ENCODE results near the gene P2RX3. TPM values are rescaled to one million over a fixed set of nuclear protein-coding genes. Genes with fewer than 3 reads are reported as not detected.
A peak's percentile ranks its signal among the peaks of the same experiment; 100 is the strongest.
"Not testable (repeated sequence)": the region's sequence is repeated elsewhere in the genome, so short reads cannot be mapped to it uniquely, and the experiment has no call there.

The P2RX3 gene
- total RNA-seq, 1 experiment from 2014 or later: not detected

DNA sequence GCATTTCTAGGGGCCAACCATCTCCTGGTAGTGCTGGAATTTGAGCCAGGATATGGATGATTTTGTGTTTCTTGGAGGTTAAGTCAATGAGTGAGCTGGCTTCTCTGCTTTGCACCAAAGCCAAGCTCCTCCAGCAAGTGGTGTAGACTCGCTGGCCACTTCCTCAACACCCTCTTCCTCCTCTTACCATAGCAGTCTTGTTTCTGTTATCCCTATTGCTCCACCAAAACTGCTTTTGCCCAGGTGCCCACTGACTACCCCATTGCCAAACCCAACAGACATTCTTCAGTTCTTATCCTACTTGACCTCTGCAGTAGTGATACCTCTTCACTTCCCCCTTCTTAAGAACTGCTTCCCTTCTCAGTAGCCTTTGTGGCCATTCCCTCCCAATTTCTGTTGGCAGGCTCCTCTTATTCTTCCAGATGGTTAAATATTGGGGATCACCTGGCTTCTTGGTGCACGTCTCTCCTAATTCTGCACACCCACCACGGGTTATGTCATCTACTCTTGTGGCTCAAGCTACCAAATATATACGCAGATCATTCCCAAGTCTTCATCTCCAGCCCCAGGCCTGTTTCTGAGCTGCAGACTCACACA, 59.3 kb downstream of the P2RX3 start:
- DNase-seq (ENCODE audit: low spot score): no peak

DNA sequence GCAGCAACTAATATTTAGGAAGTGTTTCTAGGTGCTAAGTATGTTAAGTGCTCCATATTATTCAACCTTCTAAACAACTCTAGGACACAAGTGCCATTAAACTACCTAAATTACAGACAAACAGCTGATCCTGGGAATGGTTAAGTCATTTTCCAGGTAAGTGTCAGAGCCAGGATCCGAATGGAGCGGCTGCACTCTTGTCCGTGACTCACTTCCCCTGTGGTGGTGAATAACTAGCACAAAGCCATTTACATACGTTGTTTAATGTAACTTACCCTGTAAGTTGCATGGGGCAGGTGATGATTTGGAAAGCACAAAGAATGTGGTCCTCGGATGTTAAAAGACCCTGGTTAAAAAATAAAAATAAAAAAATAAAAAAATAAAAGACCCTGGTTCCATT, 61.1 kb downstream of the P2RX3 start:
- peak; percentile 18 for DNase-seq (ENCODE audit: low spot score)

DNA sequence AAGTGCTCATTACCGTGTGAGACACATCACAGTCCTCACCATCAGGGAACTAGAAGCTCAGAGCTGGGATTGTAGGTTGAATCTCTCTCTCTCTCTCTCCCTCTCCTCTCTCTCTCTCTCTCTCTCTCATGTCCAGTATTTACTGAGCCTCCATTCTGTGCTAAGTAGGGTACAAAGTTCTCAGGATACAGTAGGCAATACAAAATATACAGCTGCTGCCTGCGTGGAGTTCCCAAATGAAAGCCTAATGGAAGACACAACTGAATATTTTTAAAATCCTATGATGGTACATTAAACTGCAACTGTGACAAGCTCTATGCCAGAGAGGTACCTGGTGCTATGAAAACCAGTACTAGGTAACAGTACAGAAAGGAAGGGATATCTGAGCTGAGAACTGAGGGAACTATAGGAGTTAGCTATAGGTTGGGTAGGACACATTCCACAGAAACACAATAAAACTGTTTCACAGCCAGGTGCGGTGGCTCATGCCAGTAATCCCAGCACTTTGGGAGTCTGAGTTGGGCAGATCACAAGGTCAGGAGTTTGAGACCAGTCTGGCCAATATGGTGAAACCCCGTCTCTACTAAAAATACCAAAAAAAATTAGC, 61.9 kb downstream of the P2RX3 start:
- no peak for DNase-seq (ENCODE audit: low spot score)

DNA sequence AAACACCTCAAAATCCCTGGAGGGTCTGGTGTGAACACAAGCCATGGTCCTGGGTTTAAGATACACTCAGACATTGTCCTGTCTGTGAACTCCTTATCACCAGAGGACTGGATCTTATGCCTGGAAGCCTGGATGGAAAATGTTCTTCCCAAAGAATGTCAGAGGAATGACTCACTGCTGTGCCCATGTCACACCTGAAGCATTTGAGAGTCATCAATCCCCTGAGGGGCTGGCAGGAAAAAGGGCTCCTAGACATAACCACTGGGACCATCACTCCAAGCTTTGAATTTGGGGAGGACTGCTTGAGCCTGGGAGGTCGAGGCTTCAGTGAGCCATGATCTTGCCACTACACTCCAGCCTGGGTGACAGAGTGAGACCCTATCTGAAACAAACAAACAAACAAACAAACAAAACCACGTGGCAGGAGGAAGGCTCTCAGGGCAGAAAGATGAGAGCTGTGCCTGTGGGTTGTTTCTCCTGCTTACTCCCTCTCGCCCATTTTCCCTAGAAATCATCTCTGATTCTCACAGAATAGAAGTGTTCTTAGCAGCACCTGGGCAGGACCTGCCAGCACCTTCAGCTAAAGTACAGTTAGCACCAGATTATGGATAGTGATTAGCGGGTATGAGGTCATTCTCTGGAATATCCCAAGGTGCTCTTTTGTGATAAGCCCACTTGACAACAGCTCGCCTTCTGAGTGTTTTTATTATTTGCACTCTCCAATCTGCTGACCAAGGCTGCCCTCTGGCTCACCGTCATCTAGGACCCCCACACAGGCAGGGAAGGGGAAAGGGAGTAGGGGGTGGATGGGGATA, 64.2 kb downstream of the P2RX3 start:
- DNase-seq (ENCODE audit: low spot score): peak; percentile 55

DNA sequence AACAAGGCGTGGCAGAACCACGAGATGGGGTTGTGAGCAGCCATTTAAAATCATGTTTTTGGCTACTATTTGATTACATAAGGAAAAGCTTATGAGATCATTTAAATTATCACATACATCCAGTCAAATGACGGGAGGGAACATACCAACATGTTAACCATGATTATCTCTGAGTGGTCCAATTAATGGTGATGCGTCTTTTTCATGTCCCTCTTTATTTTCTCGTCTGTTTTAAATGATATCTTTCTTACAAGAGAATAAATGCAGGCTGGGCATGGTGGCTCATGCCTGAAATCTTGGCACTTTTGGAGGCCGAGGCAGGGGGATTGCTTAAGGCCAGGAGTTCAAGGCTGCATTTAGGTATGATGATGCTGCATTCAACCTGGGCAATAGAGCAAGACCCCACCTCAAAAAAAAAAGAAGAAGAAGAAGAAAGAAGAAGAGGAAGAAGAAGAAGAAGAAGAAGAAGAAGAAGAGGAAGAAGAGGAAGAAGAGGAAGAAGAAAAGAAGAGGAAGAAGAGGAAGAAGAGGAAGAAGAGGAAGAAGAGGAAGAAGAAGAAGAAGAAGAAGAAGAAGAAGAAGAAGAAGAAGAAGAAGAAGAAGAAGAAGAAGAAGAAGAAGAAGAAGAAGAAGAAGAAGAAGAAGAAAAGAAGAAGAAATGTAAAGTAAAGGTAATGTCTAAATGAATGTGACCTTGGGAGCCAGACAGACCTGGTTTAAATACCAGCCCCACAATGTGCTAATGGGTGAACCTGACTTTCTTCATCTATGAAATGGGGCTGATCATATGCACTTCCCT, 65.0 kb downstream of the P2RX3 start:
- not testable (repeated sequence) for DNase-seq (ENCODE audit: low spot score)

DNA sequence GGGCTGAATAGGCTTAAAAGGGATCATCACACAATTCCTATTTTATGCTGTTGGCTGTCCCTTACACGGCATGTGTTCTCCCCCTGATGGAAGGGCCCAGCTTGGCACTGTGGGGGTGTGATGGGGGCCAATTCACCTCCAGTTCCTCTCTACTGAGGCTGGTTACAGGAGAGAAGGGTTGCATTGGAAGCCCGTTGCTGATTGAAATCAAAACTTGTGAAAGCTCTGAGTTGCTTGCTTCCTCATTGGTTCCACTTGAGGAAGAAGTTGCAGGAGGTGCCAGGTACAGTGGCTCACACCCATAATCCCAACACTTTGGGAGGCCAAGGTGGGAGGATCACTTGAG, 65.6 kb downstream of the P2RX3 start:
- DNase-seq (ENCODE audit: low spot score): no peak

DNA sequence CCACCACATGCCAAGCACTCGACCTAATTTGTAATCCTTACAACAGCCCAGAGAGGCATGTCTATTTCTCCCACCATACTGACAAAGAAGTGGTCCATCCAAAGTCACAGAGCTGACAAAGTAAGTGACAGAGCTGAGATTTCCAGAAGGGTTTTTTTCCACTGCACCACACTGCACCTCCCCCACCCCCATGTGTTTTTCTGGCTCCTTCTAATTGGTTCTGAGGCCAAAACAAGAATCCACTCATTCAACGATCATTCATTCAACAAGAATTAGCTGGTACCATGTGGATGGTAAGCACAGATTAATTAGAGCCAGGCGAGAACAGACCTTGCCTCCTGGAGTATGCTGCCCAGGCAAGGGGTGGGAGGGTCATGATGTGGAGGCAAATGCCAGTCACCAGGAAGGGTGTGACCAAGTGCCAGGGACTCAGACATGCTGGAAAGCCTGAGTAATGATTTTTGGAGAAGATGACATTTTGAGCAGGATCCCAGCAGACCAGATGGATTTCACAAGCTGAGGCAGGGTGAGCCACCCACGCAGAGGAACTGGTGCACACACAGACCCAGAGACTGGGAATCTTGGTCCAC, 67.2 kb downstream of the P2RX3 start:
- DNase-seq (ENCODE audit: low spot score): no peak

DNA sequence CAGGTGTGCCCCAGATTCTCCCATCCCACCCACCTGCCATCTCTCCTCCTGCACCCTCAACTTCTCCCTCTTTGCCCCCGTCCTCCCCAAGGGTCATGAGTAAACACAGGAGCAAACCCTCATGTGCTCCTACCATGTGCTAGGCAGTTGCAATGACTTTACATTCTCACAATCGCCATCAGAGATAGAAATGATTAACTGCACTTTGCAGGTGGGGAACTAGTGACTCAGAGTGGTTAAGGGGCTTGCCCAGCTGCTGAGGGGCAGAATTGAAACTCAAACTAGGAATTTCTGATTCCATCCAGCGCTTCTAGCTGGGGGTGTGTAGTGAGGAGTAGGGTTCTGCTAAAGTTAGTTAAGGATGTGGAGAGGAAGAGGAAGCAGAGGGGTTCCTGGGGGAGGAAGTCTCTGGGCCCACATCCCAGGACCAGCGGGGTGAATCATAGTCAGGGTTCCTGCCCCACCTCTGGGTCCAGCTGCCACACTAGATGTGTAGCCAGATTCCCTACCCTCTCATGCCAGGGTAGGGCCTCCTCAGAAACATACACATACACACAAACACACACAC, 68.3 kb downstream of the P2RX3 start:
- DNase-seq (ENCODE audit: low spot score): peak; percentile 72

DNA sequence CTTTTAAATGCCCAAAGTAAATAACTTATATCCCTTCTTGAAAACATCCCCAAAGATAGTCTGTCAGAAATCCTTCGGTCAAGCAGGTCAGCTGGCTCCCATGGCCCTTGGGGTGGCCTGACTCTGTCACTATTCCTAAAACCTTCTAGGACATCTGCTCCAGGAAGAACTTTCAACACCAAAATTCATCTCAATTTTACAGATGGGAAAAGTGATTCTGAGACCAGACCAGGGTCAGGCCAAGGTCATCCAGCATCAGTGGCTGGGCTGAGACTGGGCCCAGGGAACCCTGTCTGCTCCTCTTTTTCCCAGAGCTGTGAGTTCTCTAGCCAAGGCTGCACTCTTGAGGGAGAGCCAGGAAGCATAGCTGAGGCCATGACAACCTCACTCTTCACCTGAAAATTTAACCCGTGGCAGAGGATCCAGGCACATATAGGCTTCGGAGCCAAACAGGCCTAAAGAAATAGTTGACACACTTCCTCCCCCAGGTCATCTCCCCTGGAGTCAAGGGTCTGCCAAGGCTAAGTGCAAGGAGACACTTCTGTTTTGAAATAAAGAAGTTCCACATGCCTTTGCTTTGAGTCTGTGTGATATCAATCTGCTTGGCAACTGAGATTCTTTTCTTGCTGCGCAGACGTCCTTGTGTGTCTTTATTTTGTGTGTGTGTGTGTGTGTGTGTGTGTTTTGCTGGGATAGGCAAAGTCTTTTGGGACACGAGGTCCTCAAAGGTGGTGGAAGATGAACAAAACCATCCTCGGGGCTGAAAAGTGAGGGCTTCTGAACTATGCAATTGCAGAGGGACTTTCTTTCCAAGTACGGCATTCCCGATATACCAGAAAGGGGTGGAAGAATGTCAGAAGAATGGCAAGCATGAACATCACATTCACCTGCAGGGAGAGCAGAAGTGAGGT, 69.1 kb downstream of the P2RX3 start:
- no peak for DNase-seq (ENCODE audit: low spot score)

DNA sequence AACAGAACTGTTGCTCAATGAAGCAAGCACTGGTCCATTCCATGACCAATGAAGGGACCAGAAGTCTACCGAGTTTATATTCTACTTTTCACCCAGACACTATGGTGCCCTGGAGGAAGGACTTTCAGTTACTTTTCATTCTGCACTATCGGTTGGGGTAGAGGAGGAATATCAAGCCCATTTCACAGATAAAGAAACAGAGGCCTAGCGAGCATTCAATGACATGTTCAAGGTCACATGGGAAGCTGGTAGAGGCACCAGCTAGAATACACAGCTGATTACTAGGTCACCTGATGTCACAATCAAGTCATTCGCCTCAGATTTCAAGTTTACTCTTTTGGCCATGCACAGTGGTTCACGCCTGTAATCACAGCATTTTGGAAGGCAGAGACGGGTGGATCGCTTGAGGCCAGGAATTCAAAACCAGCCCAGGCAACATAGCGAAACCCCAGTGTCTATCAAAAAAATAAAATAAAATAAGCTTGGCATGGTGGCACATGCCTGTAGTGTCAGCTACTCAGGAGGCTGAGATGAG, 69.9 kb downstream of the P2RX3 start:
- DNase-seq (ENCODE audit: low spot score): no peak

DNA sequence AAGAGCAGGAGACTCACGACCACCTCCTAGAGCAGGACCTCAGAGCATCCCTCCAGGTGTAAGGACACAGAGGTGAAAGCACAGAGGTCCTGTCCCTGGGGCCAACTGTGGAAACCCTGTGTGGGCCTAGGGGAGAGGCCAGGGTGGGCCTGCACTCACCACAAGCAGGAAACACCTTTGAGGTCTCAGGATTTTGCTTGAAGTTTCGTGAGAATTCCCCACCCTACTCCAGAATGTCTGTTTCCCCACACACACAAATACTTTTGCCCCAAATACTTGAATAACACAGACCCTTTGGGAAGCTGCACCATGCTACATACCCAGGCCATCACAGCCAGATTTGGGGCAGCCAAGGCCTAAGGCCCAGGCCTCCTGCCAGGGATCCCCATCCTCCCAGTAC, 70.6 kb downstream of the P2RX3 start:
- DNase-seq (ENCODE audit: low spot score): no peak

DNA sequence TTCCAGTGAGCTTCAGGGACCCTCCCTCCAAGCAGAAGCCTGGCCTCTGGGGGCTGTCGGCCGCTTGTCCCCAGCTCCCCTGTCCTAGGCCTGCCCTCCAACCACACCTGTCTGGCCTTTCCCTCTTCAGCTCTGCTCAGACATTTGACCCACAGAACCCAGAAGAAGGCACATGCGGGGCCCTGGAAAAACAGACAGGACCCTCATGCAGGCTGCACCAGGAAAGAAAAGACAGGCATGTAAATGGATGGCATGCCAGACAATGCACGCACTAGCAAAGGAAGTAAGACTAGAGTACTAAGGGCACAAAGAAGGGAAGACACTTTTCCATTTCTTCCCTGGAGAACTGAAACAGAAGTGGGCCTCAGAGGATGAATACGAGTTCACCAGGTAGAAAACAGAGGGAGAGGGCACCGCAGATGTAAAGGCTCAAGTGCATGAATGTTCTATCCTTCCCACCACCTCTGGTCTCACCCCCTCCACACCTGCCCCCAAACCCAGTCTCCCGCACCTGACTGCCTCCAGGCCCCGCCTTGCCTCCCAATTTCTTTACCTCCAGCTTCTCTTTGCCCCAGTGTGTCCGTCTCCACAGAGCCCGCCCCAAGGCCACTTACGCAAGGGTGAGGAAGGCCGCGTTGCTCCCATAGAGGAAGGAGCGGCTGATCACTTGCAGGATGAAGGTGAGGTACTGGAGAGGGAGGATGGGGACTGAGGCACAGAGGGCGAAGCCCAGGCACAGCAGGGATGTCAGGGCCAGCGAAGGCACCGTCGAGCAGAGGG, 71.4 kb downstream of the P2RX3 start:
- no peak for DNase-seq (ENCODE audit: low spot score)

DNA sequence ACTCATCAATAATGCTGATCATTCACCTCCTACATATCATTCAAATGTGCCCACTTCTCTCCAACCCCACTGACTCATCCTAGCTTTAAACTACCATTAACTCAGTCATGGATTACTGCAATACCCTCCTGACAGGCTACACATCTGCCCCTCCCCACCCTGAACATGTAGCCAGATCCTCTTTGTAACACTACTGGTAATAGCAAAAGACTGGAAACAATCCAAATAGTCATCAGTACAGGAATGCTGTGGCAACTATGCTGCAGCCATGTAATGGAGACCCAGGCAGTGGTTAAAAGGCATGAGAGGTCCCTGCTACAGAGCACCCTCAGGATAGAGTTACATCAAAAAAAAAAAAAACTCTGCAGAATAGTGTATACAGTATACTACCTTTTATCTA, 72.1 kb downstream of the P2RX3 start:
- DNase-seq (ENCODE audit: low spot score): no peak

DNA sequence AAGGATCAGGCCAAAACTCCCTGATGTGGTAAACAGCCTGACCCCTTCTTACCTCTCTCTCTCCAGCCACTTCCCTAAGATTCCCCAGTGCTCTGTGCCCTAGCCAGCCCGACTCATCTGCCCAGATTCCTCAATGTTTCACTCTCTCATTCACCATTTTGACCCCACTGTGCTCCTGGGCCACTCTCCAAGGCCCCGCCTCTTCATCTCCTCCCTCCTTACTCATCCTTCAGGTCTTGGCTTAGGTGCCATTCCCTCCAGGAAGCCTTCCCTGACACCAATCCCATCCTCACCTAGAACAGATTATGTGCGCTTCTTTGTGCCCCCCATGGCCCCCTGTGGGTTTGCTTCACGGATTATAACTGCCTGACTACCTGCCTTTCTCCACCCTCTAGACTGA, 75.5 kb downstream of the P2RX3 start:
- DNase-seq (ENCODE audit: low spot score): no peak

DNA sequence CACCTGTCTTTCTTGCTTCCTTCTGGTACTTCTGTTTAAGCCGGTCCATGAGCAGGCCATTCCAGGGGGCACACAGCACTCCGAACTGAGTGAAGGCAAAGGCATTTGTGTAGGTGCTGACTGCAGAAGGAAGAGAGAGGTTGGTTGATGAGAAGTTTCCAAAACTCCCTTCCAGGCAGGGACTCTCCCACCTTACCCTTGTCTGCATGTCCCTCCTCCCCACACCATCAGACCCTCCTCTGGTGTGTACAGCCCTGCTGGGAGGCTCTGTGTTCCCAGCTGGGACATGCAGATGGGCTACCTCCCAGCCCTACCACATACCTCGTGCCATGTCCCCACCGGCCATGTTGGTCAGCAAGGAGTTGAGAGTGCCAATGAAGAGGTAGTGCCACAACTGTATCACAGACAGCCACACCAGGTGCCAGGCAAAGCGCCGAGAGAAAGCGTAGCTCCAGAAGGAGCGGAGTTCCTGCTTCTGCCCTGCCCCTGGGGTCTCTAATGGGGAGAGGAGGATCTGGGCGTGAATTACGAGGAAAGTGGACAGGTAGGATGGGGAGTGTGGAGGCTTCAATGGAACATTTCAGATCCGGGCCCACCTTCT, 76.6 kb downstream of the P2RX3 start:
- no peak for DNase-seq (ENCODE audit: low spot score)

DNA sequence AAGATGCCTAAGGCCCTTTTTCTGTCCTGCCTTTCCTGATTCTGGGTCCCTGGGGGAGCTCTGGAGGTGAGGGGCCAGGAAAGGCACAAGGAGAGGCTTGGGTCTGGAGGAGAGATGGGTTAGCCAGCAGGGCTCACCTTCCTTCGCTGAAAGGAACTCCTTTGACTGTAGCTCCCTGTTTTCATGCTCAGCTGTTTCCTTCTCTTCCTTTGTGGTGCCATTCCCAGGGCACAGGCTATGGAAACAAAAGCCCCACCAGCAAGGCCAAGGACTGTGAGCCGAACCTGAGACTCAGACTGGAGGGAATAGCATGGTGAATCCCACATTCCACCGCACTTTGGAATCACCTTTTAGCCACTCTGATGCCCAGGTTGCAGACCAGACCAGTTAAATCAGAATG, 78.3 kb downstream of the P2RX3 start:
- DNase-seq (ENCODE audit: low spot score): no peak

DNA sequence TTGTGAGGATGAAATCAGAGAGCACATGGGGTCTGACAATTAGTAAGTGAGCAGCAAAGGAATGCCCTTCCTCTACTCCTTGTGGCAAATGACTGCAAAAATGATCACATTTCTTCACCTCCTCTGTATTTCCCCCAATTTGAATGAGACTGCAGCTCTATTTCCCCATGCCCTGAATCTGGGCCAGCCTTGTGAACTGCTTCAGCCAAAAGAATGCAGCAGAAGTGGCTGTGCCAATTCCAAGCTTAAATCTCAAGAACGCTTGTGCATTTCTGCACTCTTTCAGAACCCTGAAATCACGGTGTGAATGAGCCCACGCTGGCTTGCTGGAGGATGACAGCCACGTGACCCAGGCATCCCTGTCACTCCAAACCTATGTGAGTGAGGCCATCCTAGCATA, 78.9 kb downstream of the P2RX3 start:
- DNase-seq (ENCODE audit: low spot score): no peak

DNA sequence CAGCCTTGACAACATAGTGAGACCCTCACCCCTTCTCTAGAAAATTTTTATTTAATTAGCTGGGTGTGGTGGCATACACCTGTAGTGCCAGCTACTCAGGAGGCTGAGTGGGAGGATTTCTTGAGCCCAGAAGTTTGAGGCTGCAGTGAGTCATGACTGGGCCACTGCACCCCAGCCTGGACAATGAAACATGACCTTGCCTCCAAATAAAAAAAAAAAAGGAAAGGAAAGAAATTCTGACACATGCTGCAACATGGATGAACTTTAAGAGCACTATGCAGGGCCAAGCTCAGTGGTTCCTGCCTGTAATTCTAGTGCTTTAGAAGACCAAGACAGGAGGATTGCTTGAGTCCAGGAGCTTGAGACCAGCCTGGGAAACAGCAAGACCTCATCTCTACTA, 80.0 kb downstream of the P2RX3 start:
- DNase-seq (ENCODE audit: low spot score): no peak

DNA sequence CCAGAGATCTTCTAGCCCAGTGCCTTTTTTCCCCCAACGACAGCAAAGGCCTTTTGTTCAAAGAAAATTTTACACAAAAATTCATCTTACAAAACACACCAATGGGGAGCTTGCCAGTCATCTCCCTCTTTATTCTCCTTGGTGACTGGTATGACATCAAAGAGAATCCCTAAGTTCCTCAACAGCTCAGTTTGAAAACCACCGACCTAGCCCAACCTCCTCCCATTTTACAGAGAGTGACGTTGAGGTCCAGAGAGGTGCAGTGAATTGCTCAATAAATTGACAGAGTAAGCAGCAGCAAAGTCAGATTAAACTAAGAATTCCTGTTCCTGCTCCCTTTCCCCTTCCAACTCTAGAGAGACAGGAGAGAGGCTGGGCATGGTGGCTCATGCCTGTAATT, 81.0 kb downstream of the P2RX3 start:
- no peak for DNase-seq (ENCODE audit: low spot score)

Data from A172 (cell line).